ENCODE data around the gene DOHH. TPM values are rescaled to one million over a fixed set of nuclear protein-coding genes. Genes with fewer than 3 reads are reported as not detected.

Gene DOHH
- total and polyA plus RNA-seq, 9 of the 15 experiments (the other 6 are each of a cell fraction or from before 2014, with no cell fraction given), result 0.14 to 47.2 (median 5.1) TPM

DNA sequence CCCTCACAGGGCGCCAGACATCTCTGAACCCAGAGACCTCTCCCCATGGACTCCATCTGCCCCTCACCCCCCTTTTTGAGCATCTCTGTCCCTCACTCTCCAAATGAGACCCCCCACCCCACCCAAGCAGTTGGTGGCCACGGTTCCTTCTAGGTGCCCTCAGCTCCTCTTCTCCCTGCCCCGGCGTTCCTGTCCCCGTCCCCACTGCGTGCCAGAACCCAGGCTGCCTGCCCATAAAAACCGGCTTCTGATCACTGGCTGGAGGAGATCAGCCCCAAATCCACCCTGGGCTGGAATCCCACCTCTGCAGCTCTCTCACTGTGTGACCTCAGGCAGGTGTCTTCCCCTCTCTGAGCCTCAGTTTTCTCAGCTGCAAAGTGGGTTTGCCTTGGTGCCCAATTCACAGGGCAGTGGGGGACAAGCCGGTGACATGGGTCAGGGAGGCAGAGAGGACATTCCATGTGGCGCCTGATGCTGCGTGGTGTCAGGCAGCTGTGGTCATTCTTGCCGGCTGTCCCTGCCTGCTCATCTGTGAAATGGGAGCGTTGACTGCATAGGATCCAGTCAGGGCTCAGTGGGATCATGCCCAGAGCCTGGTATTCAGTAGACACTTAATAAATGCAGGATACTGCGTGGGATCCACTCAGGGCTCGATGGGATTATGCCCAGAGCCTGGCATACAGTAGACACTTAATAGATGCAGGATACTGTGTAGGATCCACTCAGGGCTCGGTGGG lies 45.6 kb downstream of the DOHH start (continued):
- TF ChIP-seq CLOCK (CRISPR knock-in tag; IDR thresholded peaks at IDR 0.05; ENCODE audit: borderline replicate concordance), result no peak
- TF ChIP-seq, protein P1, sequence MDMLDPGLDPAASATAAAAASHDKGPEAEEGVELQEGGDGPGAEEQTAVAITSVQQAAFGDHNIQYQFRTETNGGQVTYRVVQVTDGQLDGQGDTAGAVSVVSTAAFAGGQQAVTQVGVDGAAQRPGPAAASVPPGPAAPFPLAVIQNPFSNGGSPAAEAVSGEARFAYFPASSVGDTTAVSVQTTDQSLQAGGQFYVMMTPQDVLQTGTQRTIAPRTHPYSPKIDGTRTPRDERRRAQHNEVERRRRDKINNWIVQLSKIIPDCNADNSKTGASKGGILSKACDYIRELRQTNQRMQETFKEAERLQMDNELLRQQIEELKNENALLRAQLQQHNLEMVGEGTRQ (CRISPR knock-in tag; IDR thresholded peaks at IDR 0.05), result no peak
- TF ChIP-seq PCBP1 (IDR thresholded peaks at IDR 0.05; ENCODE audit: low read depth, low read length, poor library complexity, severe bottlenecking), result no peak
- no peak for TF ChIP-seq POLR3G (IDR thresholded peaks at IDR 0.05; ENCODE audit: extremely low read depth, insufficient read length, insufficient replicate concordance)
- no peak for TF ChIP-seq ZNF165 (CRISPR knock-in tag; IDR thresholded peaks at IDR 0.05; ENCODE audit: borderline replicate concordance)
- no peak for TF ChIP-seq JUND (IDR thresholded peaks at IDR 0.05; ENCODE audit: borderline replicate concordance, low read depth, low read length)
- TF ChIP-seq JUND (tag; IDR thresholded peaks at IDR 0.05; ENCODE audit: borderline replicate concordance, low read depth, low read length), result no peak
- no peak for TF ChIP-seq HMG20B (CRISPR knock-in tag; IDR thresholded peaks at IDR 0.05)
- TF ChIP-seq GATAD2B (IDR thresholded peaks at IDR 0.05; ENCODE audit: borderline replicate concordance), result no peak
- TF ChIP-seq NFRKB (IDR thresholded peaks at IDR 0.05; ENCODE audit: low read depth), result no peak
- TF ChIP-seq ZNF583 (CRISPR knock-in tag; IDR thresholded peaks at IDR 0.05), result no peak
- TF ChIP-seq RBM22 (IDR thresholded peaks at IDR 0.05; ENCODE audit: low read depth, low read length, poor library complexity, severe bottlenecking), result peak; percentile 78
- no peak for TF ChIP-seq SPI1 (IDR thresholded peaks at IDR 0.05; ENCODE audit: borderline replicate concordance, low read depth, low read length)
- no peak for TF ChIP-seq TEAD4 (IDR thresholded peaks at IDR 0.05; ENCODE audit: low read length)
- TF ChIP-seq TEAD4 (CRISPR knock-in tag; IDR thresholded peaks at IDR 0.05; ENCODE audit: borderline replicate concordance), result 0 out of 2 replicates have a peak, but pooled peaks have one; percentile 68
- TF ChIP-seq ZNF354B (CRISPR knock-in tag; IDR thresholded peaks at IDR 0.05), result no peak
- TF ChIP-seq ZC3H11A (IDR thresholded peaks at IDR 0.05; ENCODE audit: low read depth, low read length), result no peak
- no peak for TF ChIP-seq STAT5B (CRISPR knock-in tag; IDR thresholded peaks at IDR 0.05)
- TF ChIP-seq YBX1 (IDR thresholded peaks at IDR 0.05), result no peak
- no peak for TF ChIP-seq TFE3 (CRISPR knock-in tag; IDR thresholded peaks at IDR 0.05)
- TF ChIP-seq CBX1 (IDR thresholded peaks at IDR 0.05; ENCODE audit: low read depth), result peak; percentile 58; the same call in 1 of the 2 replicates
- no peak for TF ChIP-seq HIVEP1 (CRISPR knock-in tag; IDR thresholded peaks at IDR 0.05)
- TF ChIP-seq, protein P2, sequence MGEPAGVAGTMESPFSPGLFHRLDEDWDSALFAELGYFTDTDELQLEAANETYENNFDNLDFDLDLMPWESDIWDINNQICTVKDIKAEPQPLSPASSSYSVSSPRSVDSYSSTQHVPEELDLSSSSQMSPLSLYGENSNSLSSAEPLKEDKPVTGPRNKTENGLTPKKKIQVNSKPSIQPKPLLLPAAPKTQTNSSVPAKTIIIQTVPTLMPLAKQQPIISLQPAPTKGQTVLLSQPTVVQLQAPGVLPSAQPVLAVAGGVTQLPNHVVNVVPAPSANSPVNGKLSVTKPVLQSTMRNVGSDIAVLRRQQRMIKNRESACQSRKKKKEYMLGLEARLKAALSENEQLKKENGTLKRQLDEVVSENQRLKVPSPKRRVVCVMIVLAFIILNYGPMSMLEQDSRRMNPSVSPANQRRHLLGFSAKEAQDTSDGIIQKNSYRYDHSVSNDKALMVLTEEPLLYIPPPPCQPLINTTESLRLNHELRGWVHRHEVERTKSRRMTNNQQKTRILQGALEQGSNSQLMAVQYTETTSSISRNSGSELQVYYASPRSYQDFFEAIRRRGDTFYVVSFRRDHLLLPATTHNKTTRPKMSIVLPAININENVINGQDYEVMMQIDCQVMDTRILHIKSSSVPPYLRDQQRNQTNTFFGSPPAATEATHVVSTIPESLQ (CRISPR knock-in tag; IDR thresholded peaks at IDR 0.05), result no peak
- peak; percentile 85 for TF ChIP-seq BCOR (IDR thresholded peaks at IDR 0.05)
